Measurements from ENCODE around the gene OR2T6.

OR2T6 gene

DNA sequence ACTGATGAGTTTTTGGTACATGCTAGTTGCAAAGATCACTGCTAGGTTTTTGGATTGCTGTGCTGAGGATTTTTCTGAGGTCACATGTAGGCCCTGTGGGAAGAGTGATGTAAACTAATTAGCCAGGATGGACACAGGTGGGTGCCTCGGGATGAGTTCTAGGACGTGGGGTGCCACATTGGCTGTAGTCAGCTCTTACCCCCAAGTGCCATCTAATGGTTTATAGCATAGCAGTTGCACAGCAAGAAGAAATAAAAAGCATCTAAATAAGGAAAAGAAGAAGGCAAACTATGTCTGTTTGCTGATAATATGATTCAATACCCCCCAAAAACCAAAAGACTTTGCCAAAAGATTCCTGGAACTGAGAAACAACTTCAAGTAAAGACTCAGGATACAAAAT, 17.5 kb downstream of the OR2T6 start:
- H3K27me3 ChIP-seq (replicated peaks; ENCODE audit: control insufficient read depth, insufficient read depth, low read length) = no peaks in the 10 kb centered on the region
- no peaks in the 10 kb centered on the region for H3K36me3 ChIP-seq (ENCODE audit: control insufficient read depth, insufficient read depth, low read length)
- TF ChIP-seq, protein P1, sequence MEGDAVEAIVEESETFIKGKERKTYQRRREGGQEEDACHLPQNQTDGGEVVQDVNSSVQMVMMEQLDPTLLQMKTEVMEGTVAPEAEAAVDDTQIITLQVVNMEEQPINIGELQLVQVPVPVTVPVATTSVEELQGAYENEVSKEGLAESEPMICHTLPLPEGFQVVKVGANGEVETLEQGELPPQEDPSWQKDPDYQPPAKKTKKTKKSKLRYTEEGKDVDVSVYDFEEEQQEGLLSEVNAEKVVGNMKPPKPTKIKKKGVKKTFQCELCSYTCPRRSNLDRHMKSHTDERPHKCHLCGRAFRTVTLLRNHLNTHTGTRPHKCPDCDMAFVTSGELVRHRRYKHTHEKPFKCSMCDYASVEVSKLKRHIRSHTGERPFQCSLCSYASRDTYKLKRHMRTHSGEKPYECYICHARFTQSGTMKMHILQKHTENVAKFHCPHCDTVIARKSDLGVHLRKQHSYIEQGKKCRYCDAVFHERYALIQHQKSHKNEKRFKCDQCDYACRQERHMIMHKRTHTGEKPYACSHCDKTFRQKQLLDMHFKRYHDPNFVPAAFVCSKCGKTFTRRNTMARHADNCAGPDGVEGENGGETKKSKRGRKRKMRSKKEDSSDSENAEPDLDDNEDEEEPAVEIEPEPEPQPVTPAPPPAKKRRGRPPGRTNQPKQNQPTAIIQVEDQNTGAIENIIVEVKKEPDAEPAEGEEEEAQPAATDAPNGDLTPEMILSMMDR (IDR thresholded peaks at IDR 0.05; ENCODE audit: insufficient read depth, low read length, poor library complexity, severe bottlenecking) = no peak
- H3K4me3 ChIP-seq (replicated peaks; ENCODE audit: low read depth, low read length) = no peak overlapping the region
- no peak for DNase-seq (ENCODE audit: extremely low read depth, insufficient read length)

DNA sequence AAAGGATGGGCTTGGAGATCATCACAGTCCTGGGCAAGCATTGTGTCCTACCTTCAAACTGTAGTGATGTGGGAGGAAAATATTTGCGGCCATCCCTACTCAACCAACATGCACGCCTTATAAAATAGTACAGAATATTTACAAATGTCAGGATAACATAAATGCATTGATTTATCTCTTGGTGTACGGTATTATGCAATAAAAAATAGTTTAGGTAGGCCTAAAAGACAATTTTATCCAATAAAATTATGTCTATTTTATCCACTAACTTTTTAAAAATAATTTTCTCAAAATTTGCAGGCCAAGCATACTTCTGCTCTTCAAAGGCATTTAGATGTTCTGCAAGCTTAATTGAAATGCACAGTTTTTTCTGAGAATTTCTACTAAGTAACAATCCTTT, 27.2 kb downstream of the OR2T6 start, which contains the start of gene OR2T1:
TSS of gene OR2T1 (plus strand) at position 301 of the 400 bp plus-strand sequence. CDS start 3,100 bp downstream, outside the sequence.
- no peaks in the 10 kb centered on the region for H3K27me3 ChIP-seq (replicated peaks; ENCODE audit: control insufficient read depth, insufficient read depth, low read length)
- H3K36me3 ChIP-seq (ENCODE audit: control insufficient read depth, insufficient read depth, low read length) = no peaks in the 10 kb centered on the region
- TF ChIP-seq, protein P1 (IDR thresholded peaks at IDR 0.05; ENCODE audit: insufficient read depth, low read length, poor library complexity, severe bottlenecking) = no peak
- H3K4me3 ChIP-seq (replicated peaks; ENCODE audit: low read depth, low read length) = no peak within 1 kb of the TSS
- no peak for DNase-seq (ENCODE audit: extremely low read depth, insufficient read length)

DNA sequence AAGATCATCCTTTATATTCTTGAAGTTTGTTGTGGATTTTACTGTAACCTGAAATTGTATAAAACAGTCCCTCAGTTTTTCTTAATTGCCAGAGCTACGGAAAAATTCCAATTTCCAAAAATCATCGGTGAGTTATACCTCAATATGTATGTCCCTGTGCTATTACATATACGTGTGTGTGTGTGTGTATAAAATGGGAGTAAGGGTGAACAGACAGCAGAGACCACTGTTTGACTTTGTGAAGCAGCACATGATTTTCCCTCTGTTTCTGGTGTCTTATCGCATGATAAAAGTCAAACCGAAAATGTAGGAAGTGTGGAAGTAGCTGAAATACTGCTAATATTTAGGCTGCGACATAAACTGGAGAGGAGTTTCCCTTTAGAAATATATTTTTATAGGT, 28.5 kb downstream of the OR2T6 start:
- Histone ChIP-seq H3K27me3 (replicated peaks; ENCODE audit: control insufficient read depth, insufficient read depth, low read length) (no peaks in the 10 kb centered on the region), H3K4me3 (replicated peaks; ENCODE audit: low read depth, low read length) (no peak overlapping the region), H3K36me3 (ENCODE audit: control insufficient read depth, insufficient read depth, low read length) (no peaks in the 10 kb centered on the region)
- TF ChIP-seq, protein P1 (IDR thresholded peaks at IDR 0.05; ENCODE audit: insufficient read depth, low read length, poor library complexity, severe bottlenecking) = peak; percentile 31
- DNase-seq (ENCODE audit: extremely low read depth, insufficient read length) = peak; percentile 57

DNA sequence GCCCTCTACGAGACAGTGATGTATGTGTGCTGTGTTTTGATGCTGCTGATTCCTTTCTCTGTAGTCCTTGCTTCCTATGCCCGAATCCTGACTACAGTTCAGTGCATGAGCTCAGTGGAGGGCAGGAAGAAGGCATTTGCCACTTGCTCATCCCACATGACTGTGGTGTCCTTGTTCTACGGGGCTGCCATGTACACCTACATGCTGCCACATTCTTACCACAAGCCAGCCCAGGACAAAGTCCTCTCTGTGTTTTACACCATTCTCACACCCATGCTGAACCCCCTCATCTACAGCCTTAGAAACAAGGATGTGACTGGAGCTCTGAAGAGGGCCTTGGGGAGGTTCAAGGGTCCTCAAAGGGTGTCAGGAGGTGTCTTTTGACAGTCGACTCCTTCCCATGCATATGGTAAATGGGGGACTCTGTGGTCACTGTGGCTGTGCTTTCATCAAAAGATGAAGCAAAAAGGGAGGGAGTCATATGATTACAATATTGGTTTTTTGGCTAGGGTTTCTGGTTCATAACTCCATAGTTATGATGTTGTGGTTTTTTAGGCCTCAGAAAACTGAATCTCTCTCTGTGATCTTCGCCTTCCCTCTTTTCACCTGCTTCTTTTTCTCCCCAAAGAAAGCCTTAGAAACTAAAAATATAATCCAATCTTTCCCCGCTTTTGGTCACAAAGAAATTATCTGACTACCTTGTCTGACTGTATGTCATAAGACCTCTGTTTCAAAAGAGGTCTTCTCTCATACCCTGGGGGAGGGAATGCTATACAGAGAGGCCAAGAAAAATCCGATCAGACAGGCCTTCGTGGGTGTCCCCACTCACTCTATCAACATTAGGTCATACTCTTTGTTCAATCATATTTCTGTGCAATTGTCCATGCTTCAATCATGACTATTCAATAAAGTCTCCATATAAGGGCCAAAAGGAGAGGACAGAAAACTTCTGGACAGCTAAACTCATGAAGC, 31.5 kb downstream of the OR2T6 start:
- H3K36me3 ChIP-seq (ENCODE audit: control insufficient read depth, insufficient read depth, low read length) = no peaks in the 10 kb centered on the region
- no peaks in the 10 kb centered on the region for H3K27me3 ChIP-seq (replicated peaks; ENCODE audit: control insufficient read depth, insufficient read depth, low read length)
- DNase-seq (ENCODE audit: extremely low read depth, insufficient read length) = no peak
- TF ChIP-seq, protein P1 (IDR thresholded peaks at IDR 0.05; ENCODE audit: insufficient read depth, low read length, poor library complexity, severe bottlenecking) = no peak
- no peak overlapping the region for H3K4me3 ChIP-seq (replicated peaks; ENCODE audit: low read depth, low read length)

DNA sequence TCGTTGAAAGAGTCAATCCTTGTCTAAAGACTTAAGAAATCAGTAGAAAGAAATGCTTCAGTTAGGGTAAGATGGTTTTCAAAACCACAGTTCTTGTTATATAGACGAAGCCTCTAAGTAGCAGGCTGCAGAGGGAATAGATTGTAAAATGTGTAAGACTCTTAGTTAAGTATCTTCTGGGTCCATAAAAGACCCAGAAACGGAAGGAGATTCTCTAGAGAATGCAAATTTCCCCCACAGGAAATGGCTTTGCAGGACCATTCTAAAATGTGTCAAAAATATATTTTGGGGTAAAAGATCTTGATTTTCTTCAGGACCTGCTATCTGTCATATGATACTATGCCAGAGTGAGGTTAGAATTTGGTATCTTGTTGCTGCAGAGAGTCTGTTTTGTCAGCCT, 40.7 kb downstream of the OR2T6 start:
- Histone ChIP-seq H3K27me3 (replicated peaks; ENCODE audit: control insufficient read depth, insufficient read depth, low read length) (no peaks in the 10 kb centered on the region), H3K4me3 (replicated peaks; ENCODE audit: low read depth, low read length) (no peak overlapping the region), H3K36me3 (ENCODE audit: control insufficient read depth, insufficient read depth, low read length) (no peaks in the 10 kb centered on the region)
- DNase-seq (ENCODE audit: extremely low read depth, insufficient read length) = no peak
- TF ChIP-seq, protein P1 (IDR thresholded peaks at IDR 0.05; ENCODE audit: insufficient read depth, low read length, poor library complexity, severe bottlenecking) = no peak
